ENCODE results near the gene OR5H6. TPM values are rescaled to one million over a fixed set of nuclear protein-coding genes. Genes with fewer than 3 reads are reported as not detected.
"Not testable (repeated sequence)": the region's sequence is repeated elsewhere in the genome, so short reads cannot be mapped to it uniquely, and the experiment has no call there.

OR5H6 gene
- polyA plus RNA-seq (ENCODE audit: insufficient read length in 4 of 4), result not detected

DNA sequence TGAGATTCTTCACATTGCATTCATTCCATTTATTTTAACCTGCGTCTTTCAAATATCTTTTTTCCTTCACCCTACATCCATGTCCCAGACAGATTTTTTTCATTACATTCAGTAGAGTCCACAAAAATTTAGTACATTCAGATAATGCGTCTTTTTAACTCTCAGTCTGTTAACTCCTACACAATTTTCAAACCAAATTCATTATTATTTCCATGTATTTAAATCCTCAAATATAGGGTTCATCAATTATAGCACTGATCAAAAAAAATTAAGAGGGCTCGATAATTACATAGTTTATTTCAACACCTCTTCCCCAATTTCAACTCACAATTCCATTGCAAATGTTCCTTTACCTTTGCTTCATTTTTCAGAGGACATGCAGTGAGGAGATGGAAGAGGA, at the start of gene OR5H6:
TSS of gene OR5H6 (plus strand) at position 301 of the 400 bp plus-strand sequence. CDS start at position 390, 89 bp downstream.
- no peak for DNase-seq (ENCODE audit: low read depth in 4 of 4, low spot score in 3 of 4)

DNA sequence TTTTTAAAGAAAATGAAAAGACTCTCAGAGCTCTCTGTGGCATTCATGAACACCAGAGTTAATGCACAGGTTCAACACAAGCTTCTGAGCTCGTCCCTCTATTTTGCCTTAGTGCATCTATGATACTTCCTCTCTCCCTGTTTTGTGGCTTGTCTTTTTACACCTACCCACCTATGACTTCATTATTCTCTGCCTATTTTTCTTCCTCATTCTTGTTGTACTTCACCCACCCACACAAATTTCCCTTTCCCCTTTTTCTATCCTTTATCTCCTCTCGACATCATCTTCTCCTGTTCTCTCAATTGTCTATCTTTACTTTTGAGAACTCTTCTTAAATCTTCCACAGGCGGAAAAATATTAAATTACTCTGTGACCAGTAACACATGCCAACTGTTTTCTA, 49.0 kb upstream of the OR5H6 start:
- no peak for DNase-seq (ENCODE audit: low read depth in 4 of 4, low spot score in 3 of 4)

GRCh38 chr3:98223907-98224672, 40.0 kb upstream of the OR5H6 start:
- no peak for DNase-seq (ENCODE audit: low read depth in 4 of 4, low spot score in 3 of 4)

DNA sequence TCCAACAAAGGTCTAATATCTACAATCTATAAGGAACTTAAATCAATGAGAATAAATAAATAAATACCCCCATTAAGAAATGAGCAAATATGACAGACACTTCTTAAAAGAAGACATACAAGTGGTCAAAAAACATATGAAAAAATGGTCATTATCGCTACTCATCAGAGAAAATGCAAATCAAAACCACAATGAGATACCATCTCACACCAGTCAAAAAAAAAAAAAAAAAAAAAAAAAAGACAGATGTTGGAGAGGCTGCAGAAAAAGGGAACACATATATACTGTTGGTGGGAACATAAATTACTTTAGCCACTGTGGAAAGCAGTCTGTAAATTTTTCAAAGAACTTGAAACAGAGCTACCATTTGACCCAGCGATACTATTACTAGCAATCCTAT, 31.6 kb upstream of the OR5H6 start:
- DNase-seq (ENCODE audit: low read depth in 4 of 4, low spot score in 3 of 4), result no peak

DNA sequence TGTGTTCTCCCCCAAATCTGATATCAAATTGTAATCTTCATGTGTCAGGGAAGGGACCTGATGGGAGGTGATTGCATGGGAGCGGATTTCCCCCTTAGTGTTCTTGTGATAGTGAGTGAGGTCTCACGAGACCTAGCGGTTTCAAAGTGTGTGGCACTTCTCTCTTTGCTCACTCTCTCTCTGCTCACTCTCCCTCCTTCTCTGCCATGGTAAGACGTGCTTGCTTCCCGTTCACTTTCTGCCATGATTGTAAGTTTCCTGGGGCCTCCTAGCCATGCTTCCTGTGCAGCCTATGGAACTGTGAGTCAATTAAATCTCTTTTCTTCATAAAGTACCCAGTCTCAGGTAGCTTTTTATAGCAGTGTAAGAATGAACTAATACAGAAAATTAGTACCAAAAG, 30.6 kb upstream of the OR5H6 start:
- DNase-seq (ENCODE audit: low read depth in 4 of 4, low spot score in 3 of 4), result no peak

- DNase-seq (ENCODE audit: low read depth in 4 of 4, low spot score in 3 of 4), result no peak
Observed at GRCh38 chr3:98240131-98240530, 23.9 kb upstream of the OR5H6 start.

DNA sequence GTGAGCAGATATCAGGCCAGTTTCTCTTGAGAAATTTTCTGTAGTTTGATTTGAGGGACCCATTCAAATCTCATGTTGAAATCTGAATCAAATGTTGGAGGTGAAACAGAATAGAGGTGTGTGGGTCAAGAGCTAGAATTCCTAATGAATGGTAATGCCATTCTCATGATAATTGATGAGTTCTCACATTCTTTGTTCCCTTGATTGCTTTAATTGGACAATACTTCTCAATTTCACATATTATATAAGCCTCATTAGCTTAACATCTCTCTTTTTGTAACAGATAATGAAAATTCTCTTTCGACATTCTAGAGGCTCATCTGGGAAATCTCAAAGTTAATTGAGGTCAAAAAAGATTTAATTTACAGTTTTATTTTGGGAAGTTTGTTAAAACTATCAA, 21.9 kb upstream of the OR5H6 start:
- DNase-seq (ENCODE audit: low read depth in 4 of 4, low spot score in 3 of 4), result no peak

- no peak for DNase-seq (ENCODE audit: low read depth in 4 of 4, low spot score in 3 of 4)
Observed at GRCh38 chr3:98243843-98244242, 20.2 kb upstream of the OR5H6 start.

- DNase-seq (ENCODE audit: low read depth in 4 of 4, low spot score in 3 of 4), result no peak
Observed at GRCh38 chr3:98246142-98246541, 17.9 kb upstream of the OR5H6 start.

- DNase-seq (ENCODE audit: low read depth in 4 of 4, low spot score in 3 of 4), result not testable (repeated sequence)
Observed at GRCh38 chr3:98256026-98256425, 8.0 kb upstream of the OR5H6 start.

DNA sequence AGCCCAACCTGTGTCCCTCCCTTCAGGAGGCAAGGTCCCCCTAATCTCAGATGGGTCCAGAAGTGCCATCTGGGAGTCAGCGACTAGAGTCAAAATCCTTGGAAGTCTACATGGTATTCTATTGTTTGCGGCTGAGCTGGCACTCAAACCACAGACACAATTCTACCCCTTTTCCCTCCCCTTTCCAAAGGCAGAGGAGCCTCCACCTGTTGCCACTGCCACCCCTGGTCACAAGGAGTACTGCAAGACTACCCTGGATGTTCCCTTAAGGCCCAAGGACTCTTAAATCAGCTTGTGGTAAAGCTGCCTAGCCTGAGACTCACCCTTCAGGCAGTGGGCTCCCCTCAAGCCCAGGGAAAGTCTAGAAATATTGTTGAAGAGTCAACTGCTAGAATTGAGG, 4.3 kb upstream of the OR5H6 start:
- DNase-seq (ENCODE audit: low read depth in 4 of 4, low spot score in 3 of 4), result no peak

GRCh38 chr3:98262046-98262445, 2.0 kb upstream of the OR5H6 start:
- DNase-seq (ENCODE audit: low read depth in 4 of 4, low spot score in 3 of 4), result no peak

DNA sequence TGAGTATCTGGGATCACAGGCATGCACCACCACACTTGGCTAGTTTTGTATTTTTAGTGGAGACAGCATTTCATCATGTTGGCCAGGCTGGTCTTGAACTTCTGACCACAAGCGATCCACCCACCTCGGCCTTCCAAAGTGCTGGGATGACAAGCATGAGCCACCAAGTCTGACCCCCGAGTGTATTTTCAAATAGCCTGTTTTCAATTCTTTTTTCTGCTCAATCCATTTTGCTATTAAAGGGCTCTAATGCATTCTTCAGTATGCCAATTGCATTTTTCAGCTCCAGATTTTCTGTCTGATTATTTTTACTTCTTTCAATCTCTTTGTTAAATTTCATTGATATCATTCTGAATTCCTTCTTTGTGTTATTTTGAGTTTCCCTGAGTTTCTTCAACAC, 5.8 kb downstream of the OR5H6 start:
- no peak for DNase-seq (ENCODE audit: low read depth in 4 of 4, low spot score in 3 of 4)

GRCh38 chr3:98272126-98272525, 8.1 kb downstream of the OR5H6 start:
- DNase-seq (ENCODE audit: low read depth in 4 of 4, low spot score in 3 of 4), result no peak

DNA sequence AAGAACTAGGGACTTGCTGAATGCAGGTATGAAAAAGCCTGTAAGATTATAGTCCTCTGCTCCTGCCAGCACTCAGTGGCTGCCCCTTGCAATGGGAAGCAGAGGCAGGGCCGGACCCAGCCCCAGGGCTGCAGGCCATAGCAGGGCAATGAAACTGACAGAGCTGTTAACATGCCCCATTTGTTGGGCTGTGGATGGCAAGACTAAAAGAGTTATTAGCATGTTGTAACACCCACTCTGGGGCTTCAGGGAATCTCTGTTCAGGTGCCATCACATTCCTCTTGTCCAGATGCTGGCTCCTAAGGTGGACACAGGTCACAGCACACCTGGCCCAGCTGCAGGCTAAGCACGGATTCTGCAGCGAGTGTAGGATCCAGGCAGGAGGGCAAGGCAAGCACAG, 10.9 kb downstream of the OR5H6 start:
- DNase-seq (ENCODE audit: low read depth in 4 of 4, low spot score in 3 of 4), result no peak

DNA sequence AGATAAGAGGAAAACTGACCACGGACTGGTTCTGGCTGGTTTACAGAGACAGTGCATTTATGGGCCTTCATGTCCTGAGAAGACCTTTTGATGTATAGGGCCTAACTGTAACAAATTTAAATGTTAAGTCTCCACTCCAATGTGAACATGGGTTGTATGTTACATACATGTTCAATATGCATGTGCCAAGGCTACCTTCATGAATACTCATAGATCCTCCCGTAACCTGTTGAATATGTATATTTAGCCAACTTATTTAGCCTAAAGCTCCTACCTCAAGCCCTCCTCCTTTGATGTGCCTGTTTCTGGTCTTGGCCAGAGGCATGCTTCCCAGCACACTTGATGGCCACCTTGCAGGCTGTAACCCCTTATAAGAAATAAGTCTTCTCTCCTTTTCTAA, 18.2 kb downstream of the OR5H6 start, which contains the start of gene OR5H2:
TSS of gene OR5H2 (plus strand) at position 301 of the 400 bp plus-strand sequence. CDS start 398 bp downstream, outside the sequence.
- no peak for DNase-seq (ENCODE audit: low read depth in 4 of 4, low spot score in 3 of 4)

- no peak for DNase-seq (ENCODE audit: low read depth in 4 of 4, low spot score in 3 of 4)
Observed at GRCh38 chr3:98290916-98291315, 26.9 kb downstream of the OR5H6 start.

- DNase-seq (ENCODE audit: low read depth in 4 of 4, low spot score in 3 of 4), result no peak
Observed at GRCh38 chr3:98291332-98291957, 27.4 kb downstream of the OR5H6 start.
